Sigmoid colon (tissue), 7 donors: Measurements from ENCODE around the gene CYP26B1. TPM values are rescaled to one million over a fixed set of nuclear protein-coding genes. Genes with fewer than 3 reads are reported as not detected.

Experiments
- DNase-seq: peaks from one replicate; pipeline ENCODE4 v3.0.0-alpha.2; 2019
- H3K27ac ChIP-seq, 4 donors: fragments of 200-600 bp; sonication (generic); one replicate each; pipeline ENCODE4 v1.5.1; 2016 to 2019; ENCODE audit warnings: mild to moderate bottlenecking in 1 of 4
- H3K27me3 ChIP-seq, 3 donors: fragments of 200-600 bp; sonication (generic); one replicate each; pipeline ENCODE4 v1.5.1; 2019; ENCODE audit warnings: mild to moderate bottlenecking in 1 of 3
- H3K36me3 ChIP-seq, 4 donors: fragments of 200-600 bp; sonication (generic); one replicate each; pipeline ENCODE4 v1.5.1; 2016 to 2019
- H3K4me1 ChIP-seq, 4 donors: fragments of 200-600 bp; sonication (generic); one replicate each; pipeline ENCODE4 v1.5.1; 2017 to 2019
- H3K4me3 ChIP-seq, 4 donors: fragments of 200-600 bp; sonication (generic); one replicate each; pipeline ENCODE4 v1.5.1; 2017 to 2019; ENCODE audit warnings: mild to moderate bottlenecking in 2 of 4, moderate library complexity in 1 of 4
- H3K9me3 ChIP-seq, 4 donors: fragments of 200-600 bp in 3 of 4; sonication (generic) in 3 of 4; one replicate each; pipeline versions ENCODE4 v1.5.1 to v1.6.1; 2013 to 2019
- CTCF ChIP-seq, 4 experiments: fragments of 450-650 bp in 3 of 4; fragments of 200-600 bp in 1 of 4; IDR thresholded peaks; one replicate each; pipeline ENCODE4 v1.5.1; 2016 to 2019; ENCODE audit warnings: antibody characterized with exemption in 4 of 4, mild to moderate bottlenecking in 3 of 4, moderate library complexity in 2 of 4
- EP300 ChIP-seq, 4 donors: sonication (generic); formaldehyde crosslinking; IDR thresholded peaks; one replicate each; pipeline ENCODE4 v1.6.1; 2017; ENCODE audit warnings: antibody characterized with exemption in 4 of 4
- POLR2A ChIP-seq, 2 donors: fragments of 450-650 bp; IDR thresholded peaks; one replicate each; pipeline ENCODE4 v1.6.1; 2016; ENCODE audit warnings: antibody characterized with exemption in 2 of 2, mild to moderate bottlenecking in 2 of 2, moderate library complexity in 2 of 2
- POLR2AphosphoS5 ChIP-seq, 4 donors: sonication (generic); formaldehyde crosslinking; IDR thresholded peaks; one replicate each; pipeline ENCODE4 v1.6.1; 2017; ENCODE audit warnings: antibody characterized with exemption in 4 of 4
- WGBS, 2 donors: extraction: QIAGEN DNeasy Blood & Tissue Kit; methylation state at CpG; one replicate each; pipeline ENCODE4 v1.1.7; 2013; 5-methylcytosine and 5-hydroxymethylcytosine counted together
- intact Hi-C: fragments of 100-400 bp; cut with DNase I; formaldehyde crosslinking; loops from one replicate; pipeline ENCODE4 v1.15.1; 2023
- polyA plus RNA-seq, 3 donors: library from polyadenylated mRNA; stranded (reverse); fragments of 200-250 nt; gene quantifications; one replicate each; pipeline ENCODE4 v1.2.3, GENCODE V29; 2013
- total RNA-seq, 4 donors: library from RNA; depleted of rRNA; stranded (reverse); fragments of >200 nt; gene quantifications; one replicate each; pipeline ENCODE4 v1.1.0, GENCODE V29; 2016
- donor health status: healthy with polysubstance abuse.
- donor health status: Bipolar disorder and iron deficiency.
- donor health status: healthy.

The CYP26B1 gene
- total and polyA plus RNA-seq, 7 donors: 0.46 to 5.0 (median 2.5) TPM

DNA sequence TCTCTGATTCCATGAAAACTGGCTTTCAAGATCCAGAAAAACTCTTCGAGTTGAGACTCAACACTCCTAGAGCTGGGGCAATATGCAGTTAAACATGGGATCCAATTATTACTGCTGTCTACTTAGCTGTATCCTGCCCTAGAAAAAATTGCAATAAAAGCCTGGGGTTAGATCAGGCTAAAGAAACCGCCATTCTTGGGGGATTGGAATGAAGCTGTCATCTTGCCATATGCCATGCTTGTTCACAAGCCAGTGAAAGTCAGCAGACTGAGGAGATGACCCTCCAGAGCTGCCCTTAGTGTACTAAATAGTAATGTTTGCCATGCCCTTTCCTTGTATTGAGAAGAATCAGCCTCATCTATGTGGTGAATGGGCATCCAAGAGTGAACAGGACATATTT lies 30.9 kb upstream of the CYP26B1 start:
- DNase-seq: no peak
- TF ChIP-seq POLR2AphosphoS5 (IDR thresholded peaks at IDR 0.05): no peak
- no peak for TF ChIP-seq CTCF (IDR thresholded peaks at IDR 0.05)
- TF ChIP-seq POLR2A (IDR thresholded peaks at IDR 0.05): no peak
- TF ChIP-seq EP300 (IDR thresholded peaks at IDR 0.05): no peak
- Histone ChIP-seq H3K9me3 (no peaks in the 10 kb centered on the region), H3K4me1 (no peaks in the 10 kb centered on the region), H3K4me3 (no peak overlapping the region), H3K27ac (no peak overlapping the region), H3K36me3 (peaks cover 0 to 33% (median 6%) of the 10 kb centered on the region in 4 donors), H3K27me3 (no peaks in the 10 kb centered on the region)
- intact Hi-C loops: no loop called here
- 96 to 98% methylated on average over 2 of the region's 2 CpGs for WGBS, 2 donors

GRCh38 chr2:72176281-72176680 lies 28.6 kb upstream of the CYP26B1 start:
- DNase-seq: no peak
- H3K27ac ChIP-seq: no peak overlapping the region
- no peaks in the 10 kb centered on the region for H3K9me3 ChIP-seq
- H3K4me1 ChIP-seq: no peaks in the 10 kb centered on the region
- H3K36me3 ChIP-seq: peaks cover 0 to 33% (median 6%) of the 10 kb centered on the region in 4 donors
- WGBS, 2 donors: 84 to 94% methylated on average over 1 of the region's 1 CpG
- no peaks in the 10 kb centered on the region for H3K27me3 ChIP-seq
- TF ChIP-seq EP300 (IDR thresholded peaks at IDR 0.05) (no peak), CTCF (IDR thresholded peaks at IDR 0.05) (no peak), POLR2A (IDR thresholded peaks at IDR 0.05) (no peak), POLR2AphosphoS5 (IDR thresholded peaks at IDR 0.05) (no peak)
- intact Hi-C loops: no loop called here
- no peak overlapping the region for H3K4me3 ChIP-seq

DNA sequence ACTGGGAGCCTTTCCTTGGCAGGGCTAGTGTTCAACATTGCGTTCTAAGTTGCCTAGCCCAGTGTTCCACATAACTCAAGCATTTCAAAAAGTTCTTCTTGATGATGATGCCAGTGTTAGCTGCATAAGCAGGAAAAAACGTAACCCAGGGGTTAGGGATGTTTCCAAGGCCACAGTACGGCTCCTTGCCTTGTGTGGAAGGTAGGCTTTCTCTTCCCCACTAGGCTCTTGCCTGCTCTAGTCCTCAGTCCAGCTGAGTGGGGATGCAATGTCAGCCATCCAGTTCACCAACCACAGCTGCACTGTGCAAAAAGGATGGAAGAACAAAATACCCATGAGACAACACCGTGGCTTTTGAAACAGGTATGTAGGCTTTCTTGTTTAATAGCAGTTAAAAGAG lies 28.0 kb upstream of the CYP26B1 start:
- 85 to 95% methylated on average over 4 of the region's 4 CpGs for WGBS, 2 donors
- Histone ChIP-seq H3K4me3 (no peak overlapping the region), H3K27ac (no peak overlapping the region), H3K9me3 (no peaks in the 10 kb centered on the region), H3K4me1 (no peaks in the 10 kb centered on the region), H3K27me3 (no peaks in the 10 kb centered on the region), H3K36me3 (peaks cover 0 to 33% (median 6%) of the 10 kb centered on the region in 4 donors)
- intact Hi-C loops: no loop called here
- TF ChIP-seq POLR2AphosphoS5 (IDR thresholded peaks at IDR 0.05) (no peak), EP300 (IDR thresholded peaks at IDR 0.05) (no peak), POLR2A (IDR thresholded peaks at IDR 0.05) (no peak), CTCF (IDR thresholded peaks at IDR 0.05) (no peak)
- DNase-seq: no peak

- WGBS, 2 donors: 75 to 88% methylated on average over 8 of the region's 8 CpGs
- Histone ChIP-seq H3K27me3 (no peaks in the 10 kb centered on the region), H3K36me3 (peaks cover 0 to 24% (median 5%) of the 10 kb centered on the region in 4 donors), H3K9me3 (no peaks in the 10 kb centered on the region), H3K27ac (no peak overlapping the region), H3K4me3 (no peak overlapping the region), H3K4me1 (no peaks in the 10 kb centered on the region)
- DNase-seq: no peak
- no peak for TF ChIP-seq CTCF (IDR thresholded peaks at IDR 0.05)
- TF ChIP-seq POLR2A (IDR thresholded peaks at IDR 0.05): no peak
- TF ChIP-seq EP300 (IDR thresholded peaks at IDR 0.05): no peak
- TF ChIP-seq POLR2AphosphoS5 (IDR thresholded peaks at IDR 0.05): no peak
- intact Hi-C loops: no loop called here
Observed at GRCh38 chr2:72173640-72174321, 26.1 kb upstream of the CYP26B1 start.

- no peak for TF ChIP-seq POLR2A (IDR thresholded peaks at IDR 0.05)
- no peak for TF ChIP-seq POLR2AphosphoS5 (IDR thresholded peaks at IDR 0.05)
- no peak for TF ChIP-seq EP300 (IDR thresholded peaks at IDR 0.05)
- no peak for TF ChIP-seq CTCF (IDR thresholded peaks at IDR 0.05)
- Histone ChIP-seq H3K4me3 (no peak overlapping the region), H3K4me1 (no peaks in the 10 kb centered on the region), H3K36me3 (peaks cover 0 to 11% (median 0%) of the 10 kb centered on the region in 4 donors), H3K27ac (no peak overlapping the region), H3K9me3 (no peaks in the 10 kb centered on the region), H3K27me3 (no peaks in the 10 kb centered on the region)
- 89 to 91% methylated on average over 2 of the region's 2 CpGs for WGBS, 2 donors
- intact Hi-C loops: no loop called here
- no peak for DNase-seq
Observed at GRCh38 chr2:72172478-72172877, 24.8 kb upstream of the CYP26B1 start.
